HG02981 (cell line): ENCODE data around the gene ZC3H7B.
"Not testable (repeated sequence)": the region's sequence is repeated elsewhere in the genome, so short reads cannot be mapped to it uniquely, and the experiment has no call there.

Source experiments
- ATAC-seq: cut with Tn5 transposase; IDR thresholded peaks from one replicate; pipeline ENCODE4 v1.9.1; 2021; ENCODE audit warnings: mild to moderate bottlenecking, moderate library complexity; ENCODE audit not compliant: unreplicated experiment

ZC3H7B gene

GRCh38 chr22:41377846-41378245, 76.5 kb downstream of the ZC3H7B start:
- no peak for ATAC-seq

GRCh38 chr22:41380993-41381328, 79.6 kb downstream of the ZC3H7B start:
- peak; percentile 5 for ATAC-seq

GRCh38 chr22:41381329-41382097, 80.2 kb downstream of the ZC3H7B start, which contains the start of gene TEF:
Gene TEF (plus strand): TSS chr22:41381942. CDS start chr22:41382045, 103 bp downstream.
- ATAC-seq, result peak; percentile 83

- peak; percentile 29 for ATAC-seq
These were observed 80.8 kb downstream of the ZC3H7B start for GRCh38 chr22:41382098-41382578.

- ATAC-seq, result no peak
These were observed 81.3 kb downstream of the ZC3H7B start for GRCh38 chr22:41382610-41383009.

- ATAC-seq, result no peak
These were observed 81.8 kb downstream of the ZC3H7B start for GRCh38 chr22:41383085-41383484.

GRCh38 chr22:41384128-41384527, 82.8 kb downstream of the ZC3H7B start:
- ATAC-seq, result no peak

- no peak for ATAC-seq
These were observed 86.0 kb downstream of the ZC3H7B start for GRCh38 chr22:41387341-41387740.

- no peak for ATAC-seq
These were observed 92.7 kb downstream of the ZC3H7B start for GRCh38 chr22:41394012-41394356.

GRCh38 chr22:41395531-41396240, 94.4 kb downstream of the ZC3H7B start:
- no peak for ATAC-seq

- no peak for ATAC-seq
These were observed 96.0 kb downstream of the ZC3H7B start for GRCh38 chr22:41397143-41397811.

GRCh38 chr22:41398921-41399320, 97.6 kb downstream of the ZC3H7B start:
- ATAC-seq, result no peak

GRCh38 chr22:41401781-41402648, 100.7 kb downstream of the ZC3H7B start:
- no peak for ATAC-seq

- not testable (repeated sequence) for ATAC-seq
These were observed 101.5 kb downstream of the ZC3H7B start for GRCh38 chr22:41402851-41403250.

GRCh38 chr22:41403532-41404318, 102.4 kb downstream of the ZC3H7B start:
- peak; percentile 51 for ATAC-seq

- no peak for ATAC-seq
These were observed 104.3 kb downstream of the ZC3H7B start for GRCh38 chr22:41405588-41405987.

GRCh38 chr22:41406410-41406809, 105.1 kb downstream of the ZC3H7B start:
- ATAC-seq, result no peak

GRCh38 chr22:41407433-41407832, 106.1 kb downstream of the ZC3H7B start:
- ATAC-seq, result no peak

GRCh38 chr22:41408665-41409064, 107.3 kb downstream of the ZC3H7B start:
- ATAC-seq, result no peak
